Activated T-cell treated with anti-CD3 and anti-CD28 coated beads, Interleukin-2, amount 50 U/mL, for 1 hour (primary cell): ENCODE measurements around the gene SCN10A.

Experiments
- DNase-seq: peaks from one replicate; pipeline ENCODE4 v3.0.0-alpha.2; 2020

SCN10A gene

DNA sequence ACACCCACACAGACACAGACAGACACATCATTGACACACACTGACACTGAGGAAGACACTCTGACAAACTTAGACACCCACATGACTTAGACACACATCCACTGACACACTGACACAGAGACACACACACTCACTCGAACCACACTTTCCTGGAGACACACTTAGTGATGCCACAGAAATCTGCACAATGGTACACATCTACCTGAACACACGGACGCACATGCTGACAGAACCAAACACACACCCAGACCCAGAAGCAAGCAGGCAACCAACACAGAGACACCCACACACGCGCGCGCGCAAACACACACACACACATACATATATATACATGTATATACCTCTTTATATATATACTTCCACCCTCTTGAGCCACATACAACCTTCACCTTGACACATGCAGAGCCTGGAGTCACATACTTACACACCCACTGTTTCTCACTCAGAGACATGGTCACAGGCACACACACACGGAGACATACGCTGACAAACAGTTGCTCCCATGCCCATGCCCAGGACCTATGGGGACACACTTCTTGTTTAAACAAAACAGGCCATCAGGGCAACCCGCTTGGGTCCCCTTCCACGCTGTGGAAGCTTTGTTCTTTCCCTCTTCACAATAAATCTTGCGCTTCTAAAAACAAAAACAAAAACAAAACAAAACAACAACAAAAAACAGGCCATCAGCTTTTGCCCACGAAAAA, 165.6 kb downstream of the SCN10A start:
- DNase-seq = peak; percentile 27

DNA sequence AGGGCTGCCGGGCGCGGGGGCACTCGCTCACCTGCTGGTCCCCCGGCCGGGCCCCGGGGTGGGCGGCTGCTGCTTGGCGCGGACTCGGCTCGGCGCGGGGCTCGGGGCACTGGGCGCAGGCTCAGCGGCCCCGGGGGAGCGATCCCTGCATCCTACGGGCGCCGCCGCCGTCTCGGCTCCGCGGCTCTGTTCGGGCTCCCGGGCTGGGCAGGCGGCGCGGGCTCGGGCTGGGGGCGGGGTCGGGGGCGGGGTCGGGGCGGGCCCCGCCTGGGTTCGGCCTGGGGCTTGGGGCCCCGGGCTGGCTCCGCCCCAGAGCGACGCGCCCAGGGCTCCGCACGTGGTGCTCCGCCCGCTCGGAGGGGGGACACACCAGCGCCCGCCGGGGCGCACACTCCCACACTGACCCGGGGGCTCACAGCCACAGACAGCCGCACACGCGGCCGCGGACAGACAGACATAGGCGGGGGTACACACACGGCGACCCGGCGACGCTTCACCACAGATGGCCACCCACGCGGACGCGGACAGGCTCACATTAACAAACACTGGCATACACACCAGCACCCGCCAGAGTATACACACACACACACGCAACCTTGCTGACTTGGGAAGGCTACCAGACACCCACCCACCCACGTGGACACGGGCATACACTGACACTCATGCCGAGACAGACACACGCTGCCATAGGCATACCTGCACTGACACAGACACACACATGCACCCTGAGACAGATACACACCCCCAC, 166.3 kb downstream of the SCN10A start, which contains the start of gene SCN5A:
Gene SCN5A, minus strand, starts transcription at position 188 of the 748 bp plus-strand sequence. CDS start 16,380 bp downstream, outside the sequence.
- peak; percentile 66 for DNase-seq

DNA sequence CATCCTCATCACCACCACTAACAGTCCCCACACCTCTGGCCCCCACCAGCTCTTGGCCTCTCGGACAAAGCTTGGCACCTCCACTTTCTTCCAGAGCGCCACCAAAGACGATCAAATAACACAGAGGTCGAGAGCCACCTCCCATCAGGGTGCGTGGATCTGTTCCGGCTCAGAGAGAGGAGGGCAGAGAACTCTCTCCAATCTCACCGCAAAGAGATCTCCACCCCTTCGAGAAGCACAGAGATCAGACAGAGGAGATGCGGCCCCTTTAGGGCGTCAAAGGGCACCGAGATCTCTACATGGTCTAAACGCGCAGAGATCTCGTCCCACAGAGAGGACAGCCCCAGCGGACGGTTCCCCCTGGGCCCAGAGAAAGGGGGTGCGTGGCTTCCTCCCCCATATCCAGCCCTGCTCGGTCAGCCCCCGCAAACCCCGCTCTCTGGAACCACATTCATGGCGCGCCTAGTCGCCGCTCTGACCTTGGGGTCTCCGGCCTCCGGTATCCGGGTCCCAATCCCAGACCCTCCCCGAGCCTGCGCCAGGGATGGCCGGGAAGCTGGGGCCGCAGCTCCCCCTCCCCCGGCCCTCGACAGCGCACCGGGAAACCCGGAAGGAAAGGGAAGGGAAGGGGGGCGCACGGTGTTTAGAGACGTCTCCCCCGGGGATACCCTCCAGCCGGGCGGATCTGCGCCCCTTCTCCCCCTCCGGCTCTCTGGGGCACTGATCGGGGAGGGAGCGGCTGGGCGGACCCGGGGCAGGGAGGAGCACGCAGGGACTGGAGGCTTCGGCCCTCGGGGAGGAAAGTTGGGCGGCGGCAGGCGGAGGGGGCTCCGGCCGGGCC, 167.1 kb downstream of the SCN10A start:
- DNase-seq = no peak

DNA sequence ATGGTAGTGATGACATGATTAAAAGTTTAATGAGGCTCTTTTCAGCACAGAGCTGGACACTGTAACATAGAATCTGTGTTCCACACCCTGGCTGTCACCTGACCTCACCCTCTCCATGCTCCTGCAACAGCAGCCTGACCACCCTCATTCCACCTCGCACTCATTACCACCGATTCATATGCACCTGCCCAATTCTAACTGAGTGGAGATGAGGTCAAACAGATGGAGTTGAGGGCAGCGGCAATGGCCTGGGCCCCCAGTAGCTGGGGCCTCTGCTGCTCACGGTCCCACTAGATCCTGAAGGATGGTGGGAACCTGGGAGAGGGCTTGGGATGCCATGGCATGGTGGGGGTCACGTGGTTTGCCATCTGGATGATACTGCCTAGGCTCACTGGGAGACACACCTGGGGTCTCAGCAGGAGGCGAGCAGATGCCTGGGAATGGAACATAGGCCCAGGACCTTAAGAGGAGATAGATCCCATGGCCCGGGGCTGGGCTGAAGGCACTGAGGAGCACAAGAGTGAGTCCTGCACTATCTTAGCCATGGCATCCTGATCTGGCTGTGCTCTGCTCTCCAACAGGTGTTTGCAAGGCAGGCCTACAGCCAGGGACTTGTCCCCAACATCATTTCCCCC, 167.9 kb downstream of the SCN10A start:
- DNase-seq = no peak

DNA sequence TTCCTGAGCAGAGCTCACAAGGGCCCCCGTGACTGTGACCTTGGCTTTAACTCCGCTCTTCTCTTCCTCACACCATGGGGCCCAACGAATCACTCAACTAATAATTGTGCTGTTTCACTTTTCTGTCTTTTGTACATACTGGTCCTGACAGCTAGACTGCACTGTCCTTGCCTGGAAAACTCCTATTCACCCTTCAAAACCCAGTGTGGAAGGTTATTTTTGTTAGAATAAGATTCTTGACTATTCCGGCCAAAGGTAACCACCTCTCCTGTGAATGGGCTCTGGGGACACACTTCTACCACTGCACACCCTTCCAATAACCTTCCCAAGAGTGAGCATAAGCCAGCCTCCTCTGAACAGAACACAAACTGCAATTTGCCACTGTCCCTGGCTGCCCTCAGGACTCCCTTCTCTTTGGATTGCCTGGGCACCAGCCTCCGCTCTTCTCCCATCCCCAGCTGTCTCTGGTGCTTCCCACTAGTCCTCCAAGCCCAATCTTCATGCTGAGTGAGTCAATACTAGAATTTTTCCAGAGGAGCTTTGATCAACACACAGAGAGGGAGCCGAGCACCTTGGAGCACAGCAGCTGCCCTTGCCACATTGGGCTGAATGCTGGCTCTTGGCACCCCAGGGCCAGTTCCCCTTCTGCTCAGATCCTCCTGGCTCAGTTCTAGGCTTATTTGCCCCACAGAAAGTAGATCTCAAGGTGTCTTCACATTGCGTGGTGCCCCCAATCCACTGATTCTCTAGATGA, 168.6 kb downstream of the SCN10A start:
- DNase-seq = no peak
